HG02571 (cell line): Measurements from ENCODE around the gene PTGER2.

ENCODE experiments used
- ATAC-seq: cut with Tn5 transposase; IDR thresholded peaks from one replicate; pipeline ENCODE4 v1.9.1; 2021; ENCODE audit warnings: mild to moderate bottlenecking, moderate library complexity; ENCODE audit not compliant: unreplicated experiment

The PTGER2 gene

GRCh38 chr14:52304248-52304904 lies 9.7 kb upstream of the PTGER2 start:
- no peak for ATAC-seq

GRCh38 chr14:52305014-52305413 lies 9.1 kb upstream of the PTGER2 start:
- ATAC-seq: no peak

GRCh38 chr14:52307376-52307775 lies 6.7 kb upstream of the PTGER2 start:
- no peak for ATAC-seq

- ATAC-seq: no peak
Observed at GRCh38 chr14:52307905-52308304, 6.2 kb upstream of the PTGER2 start.

GRCh38 chr14:52310541-52310940 lies 3.6 kb upstream of the PTGER2 start:
- ATAC-seq: no peak

- ATAC-seq: no peak
Observed at GRCh38 chr14:52312931-52313355, 1.2 kb upstream of the PTGER2 start.

- ATAC-seq: no peak
Observed at GRCh38 chr14:52313462-52313861, 650 bp upstream of the PTGER2 start.

- peak; percentile 33 for ATAC-seq
Observed at GRCh38 chr14:52314595-52315354, 663 bp downstream of the PTGER2 start.

GRCh38 chr14:52315355-52315718 lies 1.2 kb downstream of the PTGER2 start:
- no peak for ATAC-seq

- no peak for ATAC-seq
Observed at GRCh38 chr14:52318062-52318461, 4.0 kb downstream of the PTGER2 start.

GRCh38 chr14:52318826-52319645 lies 4.9 kb downstream of the PTGER2 start:
- no peak for ATAC-seq

GRCh38 chr14:52319919-52320318 lies 5.8 kb downstream of the PTGER2 start:
- no peak for ATAC-seq

- peak; percentile 86 for ATAC-seq
Observed at GRCh38 chr14:52325126-52325525, 11.0 kb downstream of the PTGER2 start.

- no peak for ATAC-seq
Observed at GRCh38 chr14:52325630-52326029, 11.5 kb downstream of the PTGER2 start.

GRCh38 chr14:52327374-52328226 lies 13.5 kb downstream of the PTGER2 start:
- ATAC-seq: no peak

GRCh38 chr14:52328276-52328675 lies 14.2 kb downstream of the PTGER2 start:
- no peak for ATAC-seq

- ATAC-seq: no peak
Observed at GRCh38 chr14:52329678-52330369, 15.7 kb downstream of the PTGER2 start.

GRCh38 chr14:52332269-52332668 lies 18.2 kb downstream of the PTGER2 start:
- ATAC-seq: no peak

GRCh38 chr14:52333108-52333507 lies 19.0 kb downstream of the PTGER2 start:
- no peak for ATAC-seq
